HT1080 (cell line): ENCODE data around the gene GEMIN8. TPM values are rescaled to one million over a fixed set of nuclear protein-coding genes. Genes with fewer than 3 reads are reported as not detected.

Experiments used
- total RNA-seq: library from RNA; depleted of rRNA; stranded (reverse); fragments of >200 nt; shearing (Covaris generic); gene quantifications from 2 replicates; pipeline ENCODE4 v1.2.3, GENCODE V29; 2014; rRNA removed

GEMIN8 gene
- total RNA-seq, 1 experiment from 2014 or later, result 10.5 TPM

Other genes starting within 250 kb of the GEMIN8 start
- gene GPM6B, start 212.8 kb downstream of the GEMIN8 start, total RNA-seq, result 0.43 and 1.6 TPM in 2 replicates